Activated T-helper 1 cell treated with anti-CD3 and anti-CD28 coated beads, Interleukin-12 subunit alpha, Interleukin-12 subunit beta, Interleukin-2, Interleukin-4 antibody, amounts not matched to agents 30 ng/mL and 10 ng/mL and 1 ng/mL, durations not matched to agents 14 hours and 24 hours and 36 hours (primary cell): Measurements from ENCODE around the gene HEATR5A. TPM values are rescaled to one million over a fixed set of nuclear protein-coding genes. Genes with fewer than 3 reads are reported as not detected.
"Not testable (repeated sequence)": the region's sequence is repeated elsewhere in the genome, so short reads cannot be mapped to it uniquely, and the experiment has no call there.

Experiments
- DNase-seq: peaks from one replicate; pipeline ENCODE4 v3.0.0; 2021; ENCODE audit warnings: low spot score
- H3K27ac Mint-ChIP-seq: one replicate; pipeline ENCODE4 v1.8.0; 2021; ENCODE audit warnings: mild to moderate bottlenecking, mixed read lengths
- H3K27me3 Mint-ChIP-seq: one replicate; pipeline ENCODE4 v1.8.0; 2022; ENCODE audit warnings: mild to moderate bottlenecking, moderate library complexity, mixed read lengths; ENCODE audit not compliant: insufficient read depth
- H3K36me3 Mint-ChIP-seq: one replicate; pipeline ENCODE4 v1.8.0; 2021; ENCODE audit warnings: low read depth, mixed read lengths
- H3K4me1 Mint-ChIP-seq: one replicate; pipeline ENCODE4 v1.8.0; 2021; ENCODE audit warnings: low read depth, mixed read lengths
- H3K4me3 Mint-ChIP-seq: one replicate; pipeline ENCODE4 v1.8.0; 2021; ENCODE audit warnings: mild to moderate bottlenecking, moderate library complexity, mixed read lengths
- H3K9me3 Mint-ChIP-seq: one replicate; pipeline ENCODE4 v1.8.0; 2021; ENCODE audit warnings: mixed read lengths
- intact Hi-C: fragments of 100-400 bp; cut with micrococcal nuclease; formaldehyde crosslinking; loops from one replicate; pipeline ENCODE4 v1.15.1; 2024
- total RNA-seq: library from RNA; stranded (reverse); gene quantifications from 2 replicates; pipeline ENCODE4 v1.2.3, GENCODE V29; 2022

The HEATR5A gene
- total RNA-seq, 1 donor from 2014 or later, result 26.4 TPM

DNA sequence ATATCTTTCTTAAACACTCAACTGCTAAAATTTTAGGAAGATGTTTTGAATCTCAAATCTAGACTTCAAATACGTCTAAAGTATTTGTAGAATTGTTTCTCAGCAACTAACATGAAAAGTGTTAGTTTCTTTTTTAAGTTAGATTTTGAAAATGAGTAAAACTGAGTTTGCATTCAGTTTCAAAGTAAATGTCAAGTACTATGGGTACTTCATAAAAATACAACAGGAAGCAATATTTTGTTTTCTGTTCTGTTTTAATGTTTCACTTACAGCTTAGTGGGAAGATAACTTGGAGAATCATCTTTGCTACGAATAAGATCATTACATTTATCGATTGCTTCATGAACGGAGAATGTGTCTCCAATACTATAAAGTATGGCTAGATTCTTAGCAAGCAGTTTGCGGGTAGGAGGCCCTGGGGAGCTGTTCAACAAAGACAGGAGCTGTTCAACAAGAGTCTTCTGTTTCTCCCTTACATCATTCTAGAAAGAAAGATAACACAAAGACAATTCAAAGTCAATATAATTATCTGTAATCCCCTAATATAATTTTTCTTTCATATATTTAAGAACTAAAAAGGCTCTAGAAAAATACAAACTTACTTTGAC lies 20.2 kb downstream of the HEATR5A start:
- intact Hi-C loops, result loop anchor here (1.0 kb wide), 3 partner anchors 11 to 22 kb away; no protein-coding TSS in a partner anchor

DNA sequence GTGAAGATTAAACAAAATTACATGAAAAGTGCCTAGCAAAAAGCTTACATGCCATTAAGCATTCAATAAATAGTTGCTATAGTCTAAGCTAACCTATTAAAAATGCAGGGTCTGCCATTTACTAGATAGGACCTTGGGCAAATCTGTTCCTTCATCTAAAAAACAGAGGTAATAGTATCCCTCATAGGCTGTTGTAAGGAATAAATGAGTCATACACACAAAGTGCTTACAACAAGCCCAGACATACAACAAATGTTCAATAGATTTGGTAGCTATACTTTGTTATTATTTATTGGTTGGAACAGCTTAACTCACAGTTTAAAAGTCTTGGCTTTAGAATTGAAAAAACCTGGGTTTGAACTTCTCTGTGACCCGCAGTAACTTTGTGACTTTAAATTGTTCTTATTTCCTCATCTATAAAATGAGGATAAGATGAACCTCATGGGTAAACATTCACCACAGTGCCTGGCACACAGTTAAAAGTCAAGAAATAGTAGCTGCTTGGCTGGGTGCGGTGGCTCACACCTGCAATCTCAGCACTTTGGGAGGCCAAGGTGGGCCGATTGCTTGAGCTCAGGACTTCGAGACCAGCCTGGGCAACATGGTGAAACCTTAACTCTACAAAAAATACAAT lies 24.7 kb downstream of the HEATR5A start:
- H3K4me3 Mint-ChIP-seq, result no peak overlapping the region
- DNase-seq, result no peak
- peaks cover 36% of the 10 kb centered on the region for H3K4me1 Mint-ChIP-seq
- H3K36me3 Mint-ChIP-seq, result peaks cover 19% of the 10 kb centered on the region
- H3K9me3 Mint-ChIP-seq, result no peaks in the 10 kb centered on the region
- intact Hi-C loops, result no loop called here
- no peak overlapping the region for H3K27ac Mint-ChIP-seq
- no peaks in the 10 kb centered on the region for H3K27me3 Mint-ChIP-seq

More for the DNA sequence above, 20.2 kb downstream of the HEATR5A start:
- DNase-seq, result no peak
- Mint-ChIP-seq H3K27me3 (no peaks in the 10 kb centered on the region), H3K4me3 (peak overlapping the region; percentile 17), H3K9me3 (no peaks in the 10 kb centered on the region), H3K36me3 (peaks cover 22% of the 10 kb centered on the region), H3K4me1 (peaks cover 32% of the 10 kb centered on the region), H3K27ac (peak overlapping the region; percentile 72)

DNA sequence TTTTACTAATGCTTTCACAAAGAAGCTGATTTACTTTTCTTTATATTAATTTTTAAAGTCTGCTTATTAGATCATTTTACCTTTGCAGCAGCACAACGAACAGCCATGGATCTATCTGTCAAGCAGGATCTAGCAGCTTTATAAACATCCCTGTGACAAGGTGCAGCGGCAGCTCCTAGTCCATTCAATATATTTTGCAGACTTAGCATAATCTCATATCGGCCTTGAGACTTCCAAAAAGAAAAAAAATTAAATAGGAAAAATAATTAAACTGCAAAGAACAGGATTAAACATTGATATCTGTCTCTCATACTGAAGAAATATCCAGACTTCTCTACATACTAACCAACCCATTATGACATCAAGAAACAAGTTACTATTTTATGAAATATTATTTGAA lies 25.2 kb downstream of the HEATR5A start:
- no peaks in the 10 kb centered on the region for H3K27me3 Mint-ChIP-seq
- intact Hi-C loops, result no loop called here
- no peak overlapping the region for H3K27ac Mint-ChIP-seq
- no peak overlapping the region for H3K4me3 Mint-ChIP-seq
- DNase-seq, result no peak
- H3K4me1 Mint-ChIP-seq, result peaks cover 36% of the 10 kb centered on the region
- peaks cover 1% of the 10 kb centered on the region for H3K9me3 Mint-ChIP-seq
- peaks cover 20% of the 10 kb centered on the region for H3K36me3 Mint-ChIP-seq

GRCh38 chr14:31391977-31392503 lies 28.3 kb downstream of the HEATR5A start:
- H3K9me3 Mint-ChIP-seq, result peaks cover 5% of the 10 kb centered on the region
- peaks cover 13% of the 10 kb centered on the region for H3K36me3 Mint-ChIP-seq
- H3K27ac Mint-ChIP-seq, result peak overlapping the region; percentile 18
- no peaks in the 10 kb centered on the region for H3K27me3 Mint-ChIP-seq
- intact Hi-C loops, result no loop called here
- peaks cover 41% of the 10 kb centered on the region for H3K4me1 Mint-ChIP-seq
- no peak for DNase-seq
- H3K4me3 Mint-ChIP-seq, result no peak overlapping the region

DNA sequence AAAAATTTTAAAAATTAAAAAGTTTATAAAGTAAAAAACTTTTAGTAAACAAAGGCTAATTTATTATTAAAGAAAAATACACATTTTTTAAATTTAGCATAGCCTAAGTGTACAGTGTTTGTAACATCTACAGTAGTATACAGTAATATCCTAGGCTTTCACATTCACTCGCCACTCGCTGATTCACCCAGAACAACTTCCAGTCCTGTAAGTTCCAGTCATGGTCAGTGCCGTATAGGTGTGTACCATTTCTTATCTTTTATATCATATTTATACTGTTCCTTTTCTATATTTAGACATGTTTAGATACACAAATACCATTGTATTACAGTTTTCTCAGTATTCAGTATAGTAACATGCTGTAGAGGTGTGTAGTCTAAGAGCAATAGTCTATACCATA lies 28.9 kb downstream of the HEATR5A start:
- peaks cover 41% of the 10 kb centered on the region for H3K4me1 Mint-ChIP-seq
- H3K27me3 Mint-ChIP-seq, result no peaks in the 10 kb centered on the region
- peaks cover 11% of the 10 kb centered on the region for H3K36me3 Mint-ChIP-seq
- no peak for DNase-seq
- intact Hi-C loops, result no loop called here
- peaks cover 5% of the 10 kb centered on the region for H3K9me3 Mint-ChIP-seq
- no peak overlapping the region for H3K4me3 Mint-ChIP-seq
- peak overlapping the region; percentile 18 for H3K27ac Mint-ChIP-seq

- Mint-ChIP-seq H3K9me3 (peaks cover 5% of the 10 kb centered on the region), H3K4me1 (peaks cover 41% of the 10 kb centered on the region), H3K27me3 (no peaks in the 10 kb centered on the region), H3K4me3 (peak overlapping the region; percentile 10), H3K36me3 (peaks cover 14% of the 10 kb centered on the region), H3K27ac (peak overlapping the region; percentile 88)
- intact Hi-C loops, result loop anchor here (1.0 to 10.0 kb wide), 7 partner anchors 10 to 685 kb away; partner anchors contain the start of genes AP4S1, ARHGAP5, DTD2 and HEATR5A
- DNase-seq, result no peak
Observed at GRCh38 chr14:31389946-31390345, 30.4 kb downstream of the HEATR5A start.

DNA sequence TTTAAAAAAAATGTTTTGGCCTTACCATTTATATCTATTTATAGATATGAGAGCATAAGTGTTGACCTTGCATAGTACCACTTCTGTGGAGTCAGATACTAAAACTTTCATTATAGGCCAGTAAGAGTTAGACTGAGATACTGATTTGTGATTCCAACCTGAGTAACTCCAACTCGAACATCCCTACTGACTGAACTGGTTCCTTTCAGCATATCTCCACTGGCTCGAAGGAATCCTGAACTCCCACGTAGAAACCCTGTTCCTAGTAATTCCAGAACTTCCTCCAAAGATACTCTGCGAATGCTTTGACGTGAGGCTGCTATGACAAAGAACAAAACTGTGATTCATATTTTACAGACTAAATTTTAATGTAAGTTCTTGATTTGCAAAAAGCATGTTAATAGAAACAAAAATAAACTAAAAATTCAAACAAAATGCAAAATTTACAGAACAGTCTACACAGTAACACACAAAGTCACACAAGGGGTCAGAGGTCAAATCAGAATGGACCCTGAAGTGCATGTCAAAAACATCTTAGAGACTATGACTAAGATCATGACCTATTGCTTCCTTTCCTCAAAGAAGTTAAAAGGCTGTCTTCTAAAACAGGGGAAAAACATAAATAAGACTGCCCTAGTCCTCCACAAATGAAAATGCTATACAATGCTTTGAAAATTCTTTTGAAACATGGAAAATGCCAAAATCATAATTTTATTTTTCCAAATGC lies 31.5 kb downstream of the HEATR5A start:
- peaks cover 15% of the 10 kb centered on the region for H3K36me3 Mint-ChIP-seq
- H3K4me1 Mint-ChIP-seq, result peaks cover 41% of the 10 kb centered on the region
- peak overlapping the region; percentile 7 for H3K4me3 Mint-ChIP-seq
- no peak for DNase-seq
- H3K27ac Mint-ChIP-seq, result peak overlapping the region; percentile 93
- H3K27me3 Mint-ChIP-seq, result no peaks in the 10 kb centered on the region
- H3K9me3 Mint-ChIP-seq, result peaks cover 5% of the 10 kb centered on the region
- intact Hi-C loops, result loop anchor here (1.0 to 10.0 kb wide), 9 partner anchors 11 to 686 kb away; partner anchors contain the start of genes AP4S1, ARHGAP5, DTD2 and HEATR5A

- intact Hi-C loops, result loop anchor here (5.0 to 10.0 kb wide), 4 partner anchors 175 to 688 kb away; partner anchors contain the start of genes AP4S1, ARHGAP5, NUBPL and STRN3
- H3K4me1 Mint-ChIP-seq, result peaks cover 34% of the 10 kb centered on the region
- H3K27ac Mint-ChIP-seq, result no peak overlapping the region
- H3K9me3 Mint-ChIP-seq, result peaks cover 5% of the 10 kb centered on the region
- H3K36me3 Mint-ChIP-seq, result peaks cover 16% of the 10 kb centered on the region
- no peak overlapping the region for H3K4me3 Mint-ChIP-seq
- no peaks in the 10 kb centered on the region for H3K27me3 Mint-ChIP-seq
- DNase-seq, result no peak
Observed at GRCh38 chr14:31387091-31387490, 33.3 kb downstream of the HEATR5A start.

- Mint-ChIP-seq H3K36me3 (peaks cover 21% of the 10 kb centered on the region), H3K9me3 (peaks cover 5% of the 10 kb centered on the region), H3K27ac (no peak overlapping the region), H3K4me3 (no peak overlapping the region), H3K4me1 (peaks cover 27% of the 10 kb centered on the region), H3K27me3 (no peaks in the 10 kb centered on the region)
- DNase-seq, result no peak
- intact Hi-C loops, result loop anchor here (5.0 to 10.0 kb wide), 4 partner anchors 176 to 689 kb away; partner anchors contain the start of genes AP4S1, ARHGAP5, NUBPL and STRN3
Observed at GRCh38 chr14:31386271-31386670, 34.1 kb downstream of the HEATR5A start.

GRCh38 chr14:31382221-31382620 lies 38.1 kb downstream of the HEATR5A start:
- Mint-ChIP-seq H3K4me1 (peaks cover 12% of the 10 kb centered on the region), H3K36me3 (peaks cover 22% of the 10 kb centered on the region), H3K27me3 (no peaks in the 10 kb centered on the region), H3K27ac (no peak overlapping the region), H3K9me3 (no peaks in the 10 kb centered on the region), H3K4me3 (no peak overlapping the region)
- intact Hi-C loops, result loop anchor here (10.0 kb wide), 2 partner anchors 357 to 693 kb away; partner anchors contain the start of genes AP4S1, ARHGAP5 and STRN3
- DNase-seq, result no peak

DNA sequence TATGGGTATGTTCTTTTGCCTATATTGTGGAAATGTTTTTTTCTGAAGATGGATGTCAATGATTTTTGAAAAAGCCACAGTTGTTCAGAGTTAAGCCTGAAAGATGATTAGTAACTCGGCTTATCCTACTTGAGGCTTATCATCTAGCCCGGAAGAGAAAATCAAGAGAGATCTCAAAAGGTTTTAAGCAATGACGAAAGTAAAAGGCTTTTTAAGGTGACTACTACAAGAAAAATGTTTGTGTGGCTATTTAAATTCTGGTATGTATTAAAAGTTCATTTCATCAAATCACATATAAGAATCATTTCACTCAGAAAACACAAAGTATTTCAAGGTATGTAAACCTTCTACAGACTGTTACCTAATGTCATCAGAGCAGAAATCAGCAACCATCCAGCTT lies 40.2 kb downstream of the HEATR5A start:
- peaks cover 23% of the 10 kb centered on the region for H3K36me3 Mint-ChIP-seq
- intact Hi-C loops, result loop anchor here (10.0 kb wide), 2 partner anchors 355 to 695 kb away; partner anchors contain the start of genes AP4S1, ARHGAP5 and STRN3
- DNase-seq, result no peak
- no peak overlapping the region for H3K4me3 Mint-ChIP-seq
- peaks cover 12% of the 10 kb centered on the region for H3K4me1 Mint-ChIP-seq
- H3K27me3 Mint-ChIP-seq, result no peaks in the 10 kb centered on the region
- no peak overlapping the region for H3K27ac Mint-ChIP-seq
- H3K9me3 Mint-ChIP-seq, result no peaks in the 10 kb centered on the region

- intact Hi-C loops, result not testable (repeated sequence)
Observed at GRCh38 chr14:31379125-31379947, 41.0 kb downstream of the HEATR5A start.

More at GRCh38 chr14:31379125-31379947, 41.0 kb downstream of the HEATR5A start:
- peaks cover 12% of the 10 kb centered on the region for H3K4me1 Mint-ChIP-seq
- H3K27me3 Mint-ChIP-seq, H3K9me3 Mint-ChIP-seq, H3K27ac Mint-ChIP-seq, H3K4me3 Mint-ChIP-seq, DNase-seq: not testable (repeated sequence)
- H3K36me3 Mint-ChIP-seq, result peaks cover 28% of the 10 kb centered on the region
